Mesodermal cell (in vitro differentiated cells): ENCODE data around the gene GLRA3.

Experiments
- H3K27ac ChIP-seq: 2 replicates; pipeline ENCODE4 v1.7.0; 2013; ENCODE audit warnings: mild to moderate bottlenecking, low read depth, low read length, moderate library complexity; ENCODE audit not compliant: severe bottlenecking
- H3K36me3 ChIP-seq: 2 replicates; pipeline ENCODE4 v1.7.1; 2013; ENCODE audit warnings: mild to moderate bottlenecking, low read length, moderate library complexity; ENCODE audit not compliant: control insufficient read depth, insufficient read depth
- H3K4me1 ChIP-seq: one replicate; pipeline ENCODE4 v1.7.1; 2013; ENCODE audit warnings: mild to moderate bottlenecking, low read length; ENCODE audit not compliant: insufficient read depth, control insufficient read depth, poor library complexity, severe bottlenecking
- H3K4me3 ChIP-seq: 2 replicates; pipeline ENCODE4 v1.7.0; 2013; ENCODE audit warnings: low read length, control low read depth, mild to moderate bottlenecking; ENCODE audit not compliant: insufficient read depth, poor library complexity, severe bottlenecking; ENCODE audit errors: extremely low read depth
- H3K9me3 ChIP-seq: 2 replicates; pipeline ENCODE4 v1.7.1; 2013; ENCODE audit warnings: mild to moderate bottlenecking, low read length, moderate library complexity; ENCODE audit not compliant: control insufficient read depth
- WGBS, 2 experiments: methylation state at CpG; one replicate each; pipeline ENCODE4 v1.1.5; 2013; ENCODE audit warnings: missing lambda C conversion rate in 2 of 2; ENCODE audit not compliant: insufficient coverage in 2 of 2; 5-methylcytosine and 5-hydroxymethylcytosine counted together

GLRA3 gene

DNA sequence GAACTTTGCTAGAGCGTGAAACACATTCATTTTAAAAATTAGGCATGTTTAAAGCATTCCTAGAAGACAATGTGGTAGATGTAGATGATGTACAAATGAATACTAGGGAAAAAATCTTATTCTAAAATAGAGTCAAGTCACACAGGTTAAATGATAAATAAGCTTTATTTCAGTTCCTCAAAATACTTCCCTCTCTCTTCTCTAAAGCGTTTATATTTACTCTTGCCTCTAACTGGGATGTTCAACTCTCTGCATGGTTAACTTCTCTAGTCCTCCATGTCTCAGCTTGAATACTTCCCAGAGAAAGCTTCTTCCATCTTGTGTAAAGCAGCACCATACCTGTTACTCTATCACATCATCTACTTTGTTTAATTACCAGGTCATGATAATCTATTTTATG is 30.9 kb upstream of the GLRA3 start:
- no peaks in the 10 kb centered on the region for H3K36me3 ChIP-seq
- WGBS, 2 experiments: 67 to 80% methylated on average over 1 of the region's 2 CpGs
- no peaks in the 10 kb centered on the region for H3K9me3 ChIP-seq
- no peak overlapping the region for H3K27ac ChIP-seq
- H3K4me1 ChIP-seq: no peaks in the 10 kb centered on the region
- H3K4me3 ChIP-seq: no peak overlapping the region

DNA sequence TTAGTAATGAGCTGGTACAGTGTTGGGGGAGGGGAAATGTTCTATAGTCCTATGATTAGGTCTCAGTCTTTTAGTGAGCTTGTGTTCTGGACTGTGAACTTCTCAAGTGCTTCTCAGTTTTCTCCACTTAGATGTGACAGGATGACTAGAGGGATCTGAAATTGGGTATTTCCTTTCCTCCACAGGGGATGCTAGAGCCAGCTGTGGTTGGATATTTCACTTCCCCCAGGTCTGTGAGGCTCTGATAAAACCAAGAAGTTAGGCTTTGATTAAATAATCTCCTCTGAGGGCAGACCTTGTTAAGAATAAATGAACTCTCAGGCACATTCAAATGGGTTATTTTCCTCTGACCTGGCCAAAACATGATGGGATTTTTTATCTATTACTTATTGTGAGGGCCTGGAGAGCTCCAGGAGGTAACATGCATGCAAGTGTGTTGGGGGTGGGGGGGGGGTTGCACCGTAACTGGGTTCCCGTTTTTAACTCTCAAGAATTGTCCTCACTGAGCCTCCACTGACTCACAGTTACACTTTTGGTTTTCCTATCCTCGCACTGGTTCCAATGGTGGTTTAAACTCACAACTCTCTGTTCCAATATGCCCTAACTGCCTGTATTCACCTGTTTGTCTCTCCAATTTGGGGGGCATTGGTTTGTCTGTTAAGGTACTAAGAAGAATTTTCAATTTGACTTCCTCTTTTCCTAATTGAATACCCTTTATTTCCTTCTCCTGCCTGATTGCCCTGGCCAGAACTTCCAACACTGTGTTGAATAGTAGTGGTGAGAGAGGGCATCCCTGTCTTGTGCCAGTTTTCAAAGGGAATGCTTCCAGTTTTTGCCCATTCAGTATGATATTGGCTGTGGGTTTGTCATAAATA is 28.1 kb upstream of the GLRA3 start:
- Histone ChIP-seq H3K4me1 (no peaks in the 10 kb centered on the region), H3K36me3 (no peaks in the 10 kb centered on the region), H3K27ac (no peak overlapping the region), H3K9me3 (no peaks in the 10 kb centered on the region), H3K4me3 (no peak overlapping the region)
- whole genome bisulfite sequencing, 2 experiments: 76% methylated on average over 2 of the region's 3 CpGs; no CpG with 5 or more reads in 1 of the 2 experiments

DNA sequence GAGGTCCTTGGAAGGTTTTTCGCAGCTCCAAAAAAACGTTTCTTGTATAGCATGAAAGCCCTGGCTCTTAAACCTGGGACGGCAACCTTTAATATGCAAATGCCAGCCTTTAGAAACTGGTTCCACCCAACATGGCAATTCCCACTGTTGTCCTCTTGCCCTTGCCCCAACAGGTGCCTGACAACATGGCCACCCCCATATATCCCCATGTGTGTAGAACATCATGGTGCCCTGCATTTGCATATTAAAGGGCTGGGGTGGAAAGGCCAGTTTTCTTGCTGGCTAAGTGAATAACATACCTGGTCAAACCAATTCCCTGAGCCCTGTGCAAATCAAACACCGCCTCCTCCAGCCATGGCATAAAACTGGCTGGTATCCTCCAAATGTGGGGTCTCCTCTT is 26.0 kb upstream of the GLRA3 start:
- WGBS, 2 experiments: 49 to 65% methylated on average over 3 to 4 of the region's 4 CpGs
- Histone ChIP-seq H3K27ac (no peak overlapping the region), H3K36me3 (no peaks in the 10 kb centered on the region), H3K4me1 (no peaks in the 10 kb centered on the region), H3K9me3 (no peaks in the 10 kb centered on the region), H3K4me3 (no peak overlapping the region)

DNA sequence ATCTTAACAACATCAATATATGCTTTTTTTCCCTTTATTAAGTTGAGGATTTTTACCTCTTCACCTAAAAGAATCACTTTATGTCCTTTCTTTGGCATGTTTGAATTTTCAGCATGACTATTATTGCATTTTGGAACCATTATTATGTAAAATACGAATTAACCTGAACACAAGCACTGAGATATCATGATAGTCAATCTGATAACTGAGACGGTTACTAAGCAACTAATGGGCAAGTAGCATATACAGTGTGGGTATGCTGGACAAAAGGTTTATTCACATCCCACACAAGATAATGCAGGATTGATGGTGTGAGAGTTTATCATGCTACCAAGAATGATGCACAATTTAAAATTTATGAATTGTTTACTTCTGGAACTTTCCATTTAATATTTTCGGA is 24.6 kb upstream of the GLRA3 start:
- Histone ChIP-seq H3K4me3 (no peak overlapping the region), H3K9me3 (no peaks in the 10 kb centered on the region), H3K36me3 (no peaks in the 10 kb centered on the region), H3K27ac (no peak overlapping the region), H3K4me1 (no peaks in the 10 kb centered on the region)
- WGBS, 2 experiments: 93% methylated on average over 2 of the region's 3 CpGs; no CpG with 5 or more reads in 1 of the 2 experiments

DNA sequence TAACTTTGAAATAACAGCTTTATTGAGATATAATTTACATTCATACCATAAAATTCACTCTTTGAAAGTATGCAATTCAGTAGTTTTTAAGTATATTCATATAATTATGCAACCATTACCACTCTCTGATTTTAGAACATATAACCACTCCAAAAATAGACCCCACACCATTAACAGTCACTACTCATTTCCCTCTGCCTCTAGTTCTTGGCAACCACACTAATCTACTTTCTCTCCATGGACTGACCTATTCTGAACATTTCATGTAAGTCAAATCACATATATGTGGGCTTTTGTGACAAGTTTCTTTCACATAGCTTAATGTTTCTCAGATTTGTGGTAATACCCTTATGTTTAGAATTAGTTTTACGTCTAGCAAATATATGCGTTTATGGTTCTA is 19.5 kb upstream of the GLRA3 start:
- H3K9me3 ChIP-seq: no peaks in the 10 kb centered on the region
- WGBS, 2 experiments: 93% methylated on average over 2 of the region's 2 CpGs; no CpG with 5 or more reads in 1 of the 2 experiments
- H3K4me3 ChIP-seq: no peak overlapping the region
- H3K4me1 ChIP-seq: no peaks in the 10 kb centered on the region
- H3K27ac ChIP-seq: no peak overlapping the region
- no peaks in the 10 kb centered on the region for H3K36me3 ChIP-seq

DNA sequence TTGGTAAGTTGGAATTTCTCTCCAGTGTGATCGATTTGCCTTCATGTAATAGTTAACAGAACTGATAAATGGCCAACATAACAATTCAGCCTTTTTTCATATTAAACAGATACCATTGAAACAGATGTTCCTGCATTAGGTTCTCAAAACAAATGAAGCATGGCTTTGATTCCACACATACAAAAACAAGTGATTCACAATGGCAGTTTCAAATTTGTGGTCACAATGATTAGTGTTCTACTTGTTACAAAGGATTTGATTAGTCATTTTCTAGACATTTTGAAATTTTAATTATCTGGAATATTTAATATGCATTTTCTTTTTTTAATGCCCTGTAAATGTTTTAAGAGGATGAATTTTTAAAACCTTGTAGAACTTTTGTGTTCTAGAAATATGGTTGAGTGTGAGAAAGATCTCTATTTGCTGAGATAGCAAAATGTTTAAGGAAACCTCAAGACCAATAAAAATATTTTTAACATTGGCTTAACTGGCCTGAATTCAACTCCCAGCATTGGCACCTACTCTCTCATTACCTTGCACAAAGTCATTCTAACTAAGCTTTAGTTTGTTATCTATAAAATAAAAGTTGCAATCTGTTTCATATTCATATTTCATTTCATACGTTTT is 18.9 kb upstream of the GLRA3 start:
- WGBS, 2 experiments: no CpG with 5 or more reads among the region's 2 CpGs

DNA sequence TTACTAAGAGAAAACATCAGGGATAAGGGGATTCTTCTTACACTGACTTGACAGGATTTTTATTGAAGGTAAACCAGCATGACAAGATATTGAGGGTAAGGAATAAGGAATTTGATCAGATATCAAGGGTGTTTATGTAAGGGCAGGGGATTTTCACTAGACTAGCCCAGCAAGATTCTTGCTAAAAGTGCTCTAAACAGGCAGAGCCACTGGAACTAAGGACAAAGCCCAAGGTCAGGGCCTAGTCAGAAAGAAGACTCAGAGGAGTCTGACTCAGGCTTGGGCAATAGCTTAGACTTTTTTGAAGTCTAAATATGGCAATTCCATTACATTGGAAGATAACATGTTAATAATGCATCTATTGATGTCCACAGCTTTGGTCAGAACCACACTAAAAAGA is 6.5 kb upstream of the GLRA3 start:
- no peaks in the 10 kb centered on the region for H3K4me1 ChIP-seq
- no peaks in the 10 kb centered on the region for H3K36me3 ChIP-seq
- no peak overlapping the region for H3K27ac ChIP-seq
- no peak overlapping the region for H3K4me3 ChIP-seq
- H3K9me3 ChIP-seq: no peaks in the 10 kb centered on the region

More for the DNA sequence above, 18.9 kb upstream of the GLRA3 start:
- no peaks in the 10 kb centered on the region for H3K4me1 ChIP-seq
- H3K36me3 ChIP-seq: no peaks in the 10 kb centered on the region
- H3K27ac ChIP-seq: no peak overlapping the region
- H3K4me3 ChIP-seq: no peak overlapping the region
- no peaks in the 10 kb centered on the region for H3K9me3 ChIP-seq

DNA sequence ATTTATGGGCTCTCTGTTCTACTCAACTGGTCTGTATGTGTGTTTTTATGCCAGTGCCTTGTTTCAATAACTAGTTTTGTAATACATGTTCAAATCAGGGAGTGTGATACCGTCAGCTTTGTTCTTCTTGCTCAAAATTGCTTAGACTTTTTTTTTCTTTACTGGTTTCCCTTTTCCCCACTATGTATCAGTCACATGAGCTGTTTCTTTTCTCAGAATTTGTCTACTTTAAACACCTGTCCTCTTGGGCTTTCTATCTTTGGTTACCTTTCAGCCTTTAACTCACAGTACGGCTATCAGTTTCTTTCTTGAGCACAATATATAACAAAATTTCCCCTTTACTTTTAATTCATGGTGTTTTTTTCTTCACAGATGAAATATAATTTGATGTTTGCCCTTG is 5.4 kb upstream of the GLRA3 start:
- Histone ChIP-seq H3K36me3 (no peaks in the 10 kb centered on the region), H3K4me1 (no peaks in the 10 kb centered on the region), H3K27ac (no peak overlapping the region), H3K4me3 (no peak overlapping the region), H3K9me3 (no peaks in the 10 kb centered on the region)
- 63 to 80% methylated on average over 1 to 2 of the region's 2 CpGs for WGBS, 2 experiments

DNA sequence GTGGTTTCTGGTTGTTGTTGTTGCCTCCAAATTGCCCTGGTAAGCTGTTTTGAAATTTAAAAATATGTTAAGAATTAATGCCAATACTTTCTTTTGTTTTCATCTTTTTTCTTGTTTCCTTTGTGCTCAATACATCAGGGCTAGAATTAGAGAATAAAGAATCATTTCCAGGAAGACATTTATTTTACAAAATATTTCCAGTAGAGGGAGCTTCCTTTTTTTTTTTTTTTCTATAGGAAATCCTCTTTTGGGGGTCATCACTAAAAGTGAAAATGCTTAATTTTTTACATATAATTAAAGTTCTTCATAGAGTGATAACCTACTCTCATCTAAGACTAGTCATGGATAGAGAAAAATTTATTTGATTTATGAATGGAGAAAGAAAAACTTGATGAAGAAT is 2.4 kb downstream of the GLRA3 start:
- Histone ChIP-seq H3K4me1 (no peaks in the 10 kb centered on the region), H3K36me3 (no peaks in the 10 kb centered on the region), H3K9me3 (no peaks in the 10 kb centered on the region), H3K27ac (no peak overlapping the region), H3K4me3 (no peak overlapping the region)

DNA sequence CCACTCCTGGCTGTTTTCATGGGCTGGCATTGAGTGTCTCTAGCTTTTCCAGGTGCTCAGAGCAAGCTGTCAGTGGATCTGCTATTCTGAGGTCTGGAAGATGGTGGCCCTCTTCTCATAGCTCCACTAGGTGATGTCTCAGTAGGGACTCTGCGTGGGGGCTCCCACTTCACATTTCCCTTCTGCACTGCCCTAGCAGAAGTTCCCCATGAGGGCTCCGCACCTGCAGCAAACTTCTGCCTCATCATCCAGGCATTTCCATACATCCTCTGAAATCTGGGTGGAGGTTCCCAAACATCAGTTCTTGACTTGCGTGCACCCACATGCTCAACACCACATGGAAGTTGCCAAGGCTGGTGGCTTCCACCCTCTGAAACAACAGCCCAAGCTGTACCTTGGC is 13.8 kb downstream of the GLRA3 start:
- no peaks in the 10 kb centered on the region for H3K9me3 ChIP-seq
- no peaks in the 10 kb centered on the region for H3K36me3 ChIP-seq
- H3K4me1 ChIP-seq: no peaks in the 10 kb centered on the region
- H3K4me3 ChIP-seq: no peak overlapping the region
- 83 to 89% methylated on average over 2 to 3 of the region's 3 CpGs for WGBS, 2 experiments
- no peak overlapping the region for H3K27ac ChIP-seq

DNA sequence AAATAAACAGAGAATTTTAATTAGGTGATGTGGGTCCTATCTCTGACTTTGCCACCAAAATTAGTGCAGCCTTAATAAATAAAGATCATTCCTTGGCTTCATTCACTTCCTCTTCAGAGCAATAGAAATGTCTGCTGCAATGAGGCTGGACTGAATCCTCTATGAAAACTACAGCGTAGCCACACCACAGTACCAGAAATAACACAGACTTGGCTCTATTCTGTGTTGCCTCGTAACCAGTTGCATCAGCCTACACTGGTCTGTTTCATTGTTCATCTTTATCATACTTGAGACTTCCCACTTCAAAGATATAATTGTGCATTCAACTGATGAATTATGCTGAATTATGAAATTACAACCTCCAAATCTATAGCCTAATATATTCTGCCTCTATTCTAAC is 15.8 kb downstream of the GLRA3 start:
- no peak overlapping the region for H3K27ac ChIP-seq
- no peaks in the 10 kb centered on the region for H3K4me1 ChIP-seq
- 67 to 100% methylated on average over 1 of the region's 2 CpGs for WGBS, 2 experiments
- H3K9me3 ChIP-seq: no peaks in the 10 kb centered on the region
- no peak overlapping the region for H3K4me3 ChIP-seq
- H3K36me3 ChIP-seq: no peaks in the 10 kb centered on the region
